ENCODE measurements around the gene GNG13.

Gene GNG13

GRCh38 chr16:831571-832413 is 31.3 kb upstream of the GNG13 start:
- DNase-seq (ENCODE audit: low read depth, low spot score) = no peak
- no CpG with 5 or more reads among the region's 27 CpGs for WGBS (ENCODE audit: insufficient coverage, insufficient read length)
- H3K27me3 ChIP-seq (ENCODE audit: control insufficient read depth, insufficient read depth, low read length) = no peaks in the 10 kb centered on the region
- no peak overlapping the region for H3K27ac ChIP-seq (ENCODE audit: low read length)
- H3K36me3 ChIP-seq (ENCODE audit: control insufficient read depth, insufficient read depth, low read length) = no peaks in the 10 kb centered on the region
- no peak overlapping the region for H3K4me3 ChIP-seq (ENCODE audit: low read length)
- no peaks in the 10 kb centered on the region for H3K4me1 ChIP-seq (ENCODE audit: control insufficient read depth, insufficient read depth, low read length)
- H3K9me3 ChIP-seq (ENCODE audit: control insufficient read depth, insufficient read depth, low read length) = no peaks in the 10 kb centered on the region; the same call in 1 of the 2 replicates

- H3K27me3 ChIP-seq (ENCODE audit: control insufficient read depth, insufficient read depth, low read length) = no peaks in the 10 kb centered on the region
- no peak overlapping the region for H3K27ac ChIP-seq (ENCODE audit: low read length)
- no peaks in the 10 kb centered on the region for H3K4me1 ChIP-seq (ENCODE audit: control insufficient read depth, insufficient read depth, low read length)
- no CpG with 5 or more reads among the region's 24 CpGs for WGBS (ENCODE audit: insufficient coverage, insufficient read length)
- no peak overlapping the region for H3K4me3 ChIP-seq (ENCODE audit: low read length)
- no peaks in the 10 kb centered on the region for H3K36me3 ChIP-seq (ENCODE audit: control insufficient read depth, insufficient read depth, low read length)
- H3K9me3 ChIP-seq (ENCODE audit: control insufficient read depth, insufficient read depth, low read length) = no peaks in the 10 kb centered on the region; the same call in 1 of the 2 replicates
- DNase-seq (ENCODE audit: low read depth, low spot score) = no peak
These were observed 30.5 kb upstream of the GNG13 start for GRCh38 chr16:830871-831570.

- no peak for DNase-seq (ENCODE audit: low read depth, low spot score)
- Histone ChIP-seq H3K27ac (ENCODE audit: low read length) (no peak overlapping the region), H3K36me3 (ENCODE audit: control insufficient read depth, insufficient read depth, low read length) (no peaks in the 10 kb centered on the region), H3K27me3 (ENCODE audit: control insufficient read depth, insufficient read depth, low read length) (no peaks in the 10 kb centered on the region), H3K4me1 (ENCODE audit: control insufficient read depth, insufficient read depth, low read length) (no peaks in the 10 kb centered on the region; the same call in 1 of the 2 replicates), H3K9me3 (ENCODE audit: control insufficient read depth, insufficient read depth, low read length) (no peaks in the 10 kb centered on the region), H3K4me3 (ENCODE audit: low read length) (no peak overlapping the region)
- WGBS (ENCODE audit: insufficient coverage, insufficient read length) = no CpG with 5 or more reads among the region's 43 CpGs
These were observed 29.8 kb upstream of the GNG13 start for GRCh38 chr16:830107-830870.

- H3K27ac ChIP-seq (ENCODE audit: low read length) = no peak overlapping the region
These were observed 28.4 kb upstream of the GNG13 start for GRCh38 chr16:828891-829290.

GRCh38 chr16:827513-827912 is 27.0 kb upstream of the GNG13 start:
- H3K9me3 ChIP-seq (ENCODE audit: control insufficient read depth, insufficient read depth, low read length) = no peaks in the 10 kb centered on the region
- DNase-seq (ENCODE audit: low read depth, low spot score) = no peak
- H3K27me3 ChIP-seq (ENCODE audit: control insufficient read depth, insufficient read depth, low read length) = no peaks in the 10 kb centered on the region
- no peak overlapping the region for H3K27ac ChIP-seq (ENCODE audit: low read length)
- H3K4me3 ChIP-seq (ENCODE audit: low read length) = no peak overlapping the region
- no peaks in the 10 kb centered on the region for H3K36me3 ChIP-seq (ENCODE audit: control insufficient read depth, insufficient read depth, low read length)
- no CpG with 5 or more reads among the region's 24 CpGs for WGBS (ENCODE audit: insufficient coverage, insufficient read length)
- no peaks in the 10 kb centered on the region; the same call in 1 of the 2 replicates for H3K4me1 ChIP-seq (ENCODE audit: control insufficient read depth, insufficient read depth, low read length)

More at GRCh38 chr16:828891-829290, 28.4 kb upstream of the GNG13 start:
- Histone ChIP-seq H3K36me3 (ENCODE audit: control insufficient read depth, insufficient read depth, low read length) (no peaks in the 10 kb centered on the region), H3K4me3 (ENCODE audit: low read length) (no peak overlapping the region), H3K27me3 (ENCODE audit: control insufficient read depth, insufficient read depth, low read length) (no peaks in the 10 kb centered on the region), H3K4me1 (ENCODE audit: control insufficient read depth, insufficient read depth, low read length) (no peaks in the 10 kb centered on the region; the same call in 1 of the 2 replicates), H3K9me3 (ENCODE audit: control insufficient read depth, insufficient read depth, low read length) (no peaks in the 10 kb centered on the region)
- WGBS (ENCODE audit: insufficient coverage, insufficient read length) = no CpG with 5 or more reads among the region's 17 CpGs
- DNase-seq (ENCODE audit: low read depth, low spot score) = no peak

GRCh38 chr16:825341-826061 is 25.0 kb upstream of the GNG13 start:
- WGBS (ENCODE audit: insufficient coverage, insufficient read length) = no CpG with 5 or more reads among the region's 36 CpGs
- Histone ChIP-seq H3K4me1 (ENCODE audit: control insufficient read depth, insufficient read depth, low read length) (peaks cover 3% of the 10 kb centered on the region), H3K36me3 (ENCODE audit: control insufficient read depth, insufficient read depth, low read length) (no peaks in the 10 kb centered on the region), H3K9me3 (ENCODE audit: control insufficient read depth, insufficient read depth, low read length) (no peaks in the 10 kb centered on the region), H3K27ac (ENCODE audit: low read length) (no peak overlapping the region), H3K27me3 (ENCODE audit: control insufficient read depth, insufficient read depth, low read length) (no peaks in the 10 kb centered on the region), H3K4me3 (ENCODE audit: low read length) (no peak overlapping the region)
- DNase-seq (ENCODE audit: low read depth, low spot score) = no peak

- H3K27ac ChIP-seq (ENCODE audit: low read length) = no peak overlapping the region
- H3K36me3 ChIP-seq (ENCODE audit: control insufficient read depth, insufficient read depth, low read length) = no peaks in the 10 kb centered on the region
- no peaks in the 10 kb centered on the region for H3K9me3 ChIP-seq (ENCODE audit: control insufficient read depth, insufficient read depth, low read length)
- no peak for DNase-seq (ENCODE audit: low read depth, low spot score)
- no CpG with 5 or more reads among the region's 25 CpGs for WGBS (ENCODE audit: insufficient coverage, insufficient read length)
- peaks cover 3% of the 10 kb centered on the region for H3K4me1 ChIP-seq (ENCODE audit: control insufficient read depth, insufficient read depth, low read length)
- H3K4me3 ChIP-seq (ENCODE audit: low read length) = no peak overlapping the region
- no peaks in the 10 kb centered on the region for H3K27me3 ChIP-seq (ENCODE audit: control insufficient read depth, insufficient read depth, low read length)
These were observed 24.1 kb upstream of the GNG13 start for GRCh38 chr16:824601-825000.

- Histone ChIP-seq H3K36me3 (ENCODE audit: control insufficient read depth, insufficient read depth, low read length) (no peaks in the 10 kb centered on the region), H3K27ac (ENCODE audit: low read length) (no peak overlapping the region), H3K27me3 (ENCODE audit: control insufficient read depth, insufficient read depth, low read length) (no peaks in the 10 kb centered on the region), H3K9me3 (ENCODE audit: control insufficient read depth, insufficient read depth, low read length) (no peaks in the 10 kb centered on the region), H3K4me1 (ENCODE audit: control insufficient read depth, insufficient read depth, low read length) (peaks cover 3% of the 10 kb centered on the region), H3K4me3 (ENCODE audit: low read length) (no peak overlapping the region)
- DNase-seq (ENCODE audit: low read depth, low spot score) = no peak
- no CpG with 5 or more reads among the region's 22 CpGs for WGBS (ENCODE audit: insufficient coverage, insufficient read length)
These were observed 23.7 kb upstream of the GNG13 start for GRCh38 chr16:824194-824593.

DNA sequence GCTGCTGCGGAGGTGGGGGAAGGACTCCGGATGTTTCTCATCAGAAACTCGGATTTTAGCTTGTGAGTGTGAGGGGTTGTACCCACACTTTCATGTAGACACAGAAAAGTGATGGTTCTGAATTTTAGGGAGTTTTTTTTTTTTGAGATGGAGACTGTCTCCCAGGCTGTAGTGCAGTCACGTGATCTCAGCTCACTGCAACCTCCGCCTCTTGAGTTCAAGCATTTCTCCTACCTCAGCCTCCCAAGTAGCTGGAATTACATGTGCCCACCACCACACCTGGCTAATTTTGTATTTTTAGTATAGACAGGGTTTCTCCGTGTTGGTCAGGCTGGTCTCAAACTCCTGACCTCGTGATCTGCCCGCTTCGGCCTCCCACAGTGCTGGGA is 22.4 kb upstream of the GNG13 start:
- no peaks in the 10 kb centered on the region for H3K36me3 ChIP-seq (ENCODE audit: control insufficient read depth, insufficient read depth, low read length)
- no CpG with 5 or more reads among the region's 9 CpGs for WGBS (ENCODE audit: insufficient coverage, insufficient read length)
- H3K27me3 ChIP-seq (ENCODE audit: control insufficient read depth, insufficient read depth, low read length) = no peaks in the 10 kb centered on the region
- H3K4me1 ChIP-seq (ENCODE audit: control insufficient read depth, insufficient read depth, low read length) = peaks cover 3% of the 10 kb centered on the region
- DNase-seq (ENCODE audit: low read depth, low spot score) = no peak
- no peak overlapping the region for H3K27ac ChIP-seq (ENCODE audit: low read length)
- no peak overlapping the region for H3K4me3 ChIP-seq (ENCODE audit: low read length)
- H3K9me3 ChIP-seq (ENCODE audit: control insufficient read depth, insufficient read depth, low read length) = no peaks in the 10 kb centered on the region

Data from iPS DF 6.9 (cell line).